HS-5 (cell line): ENCODE results near the gene P2RY11.

Experiments
- DNase-seq: peaks from one replicate; pipeline ENCODE4 v3.0.0-alpha.2; 2012; ENCODE audit warnings: low read depth

P2RY11 gene

GRCh38 chr19:10093295-10094186 is 18.0 kb upstream of the P2RY11 start:
- no peak for DNase-seq

DNA sequence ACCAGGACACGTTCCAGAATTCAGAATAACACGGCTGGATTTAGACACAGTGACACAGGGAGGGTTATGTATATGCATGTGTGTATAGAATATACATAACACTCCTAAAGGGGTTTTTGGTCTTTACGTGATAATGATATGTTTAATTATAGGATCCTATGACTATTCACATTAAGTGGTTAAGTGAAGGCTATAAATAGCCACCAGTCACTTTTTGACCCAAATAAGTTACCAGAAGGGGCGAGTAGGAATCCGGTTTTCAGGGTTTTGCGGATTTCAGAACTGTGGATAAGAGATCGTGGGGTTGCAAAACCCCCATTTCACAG is 15.9 kb upstream of the P2RY11 start:
- DNase-seq = no peak

DNA sequence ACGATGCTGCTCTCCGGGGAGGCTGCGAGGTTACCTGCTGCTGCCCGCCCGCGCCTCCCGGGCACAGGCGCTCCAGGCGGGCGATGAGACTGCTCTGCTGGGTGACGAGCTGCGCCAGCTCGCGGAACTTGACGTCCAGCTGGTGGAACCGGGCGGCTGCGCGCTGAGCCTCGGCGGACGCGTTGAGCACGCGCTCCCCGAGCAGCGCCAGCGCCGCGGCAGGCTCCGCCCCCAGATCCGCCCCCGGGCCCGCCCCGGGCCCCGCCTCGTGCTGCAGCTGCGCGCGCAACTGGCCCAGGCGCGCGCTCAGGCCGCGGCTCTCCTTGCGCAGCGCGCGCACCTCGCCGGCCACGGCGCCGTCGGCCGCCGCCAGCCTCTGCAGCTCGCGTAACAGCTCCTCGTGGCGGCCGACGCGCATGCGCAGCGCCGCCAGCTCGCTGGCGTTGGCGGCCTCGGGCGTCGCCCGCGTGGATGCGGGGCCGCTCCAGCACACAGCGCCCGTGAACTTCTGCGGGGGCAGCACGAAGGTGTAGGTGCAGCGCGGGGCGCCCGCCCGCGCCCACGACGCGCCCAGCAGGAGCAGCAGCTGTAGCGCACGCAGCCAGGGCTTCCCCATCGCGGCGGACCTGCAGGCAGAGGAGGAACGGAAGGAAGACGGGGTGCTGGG is 15.4 kb upstream of the P2RY11 start:
- peak; percentile 68 for DNase-seq

DNA sequence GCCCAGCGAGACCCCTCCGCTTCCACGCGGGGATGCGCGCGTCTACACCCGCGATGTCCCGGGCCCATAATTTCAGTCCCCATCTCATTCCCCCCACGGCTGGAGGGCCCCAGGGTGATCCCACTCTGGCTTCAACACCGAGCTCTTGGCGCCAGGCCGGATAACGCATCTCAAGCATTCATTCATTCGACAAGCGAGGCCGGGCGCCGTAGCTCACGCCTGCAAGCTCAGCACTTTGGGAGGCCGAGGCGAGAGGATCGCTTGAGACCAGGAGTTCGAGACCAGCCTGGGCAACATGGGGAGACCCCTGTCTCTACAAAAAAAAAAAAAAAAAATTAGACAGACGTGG is 14.9 kb upstream of the P2RY11 start:
- no peak for DNase-seq

DNA sequence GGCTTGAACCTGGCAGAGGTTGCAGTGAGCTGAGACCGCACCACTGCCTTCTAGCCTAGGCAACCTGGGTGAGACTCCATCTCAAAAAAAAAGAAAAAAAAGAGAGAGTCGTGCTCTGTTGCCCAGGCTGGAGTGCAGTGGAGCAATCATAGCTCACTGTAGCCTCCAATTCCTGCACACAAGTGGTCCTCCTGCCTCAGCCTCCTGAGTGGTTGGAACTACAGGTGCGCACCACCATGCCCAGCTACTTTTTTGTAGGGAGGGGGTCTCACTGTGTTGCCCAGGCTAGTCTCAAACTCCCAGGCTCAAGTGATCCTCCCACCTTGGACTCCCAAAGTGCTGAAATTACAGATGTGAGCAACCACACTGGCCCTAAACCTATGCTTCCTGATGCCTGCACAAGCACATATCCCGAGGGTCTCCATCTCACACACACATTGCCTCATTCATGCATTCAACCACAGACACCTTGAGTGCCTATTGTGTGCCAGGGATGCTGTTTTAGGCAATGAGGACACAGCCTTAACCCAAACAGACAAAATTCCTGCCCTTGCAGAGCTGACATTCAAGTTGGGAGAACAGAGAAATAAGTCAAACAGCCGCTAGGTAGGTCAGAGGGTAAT is 11.2 kb upstream of the P2RY11 start:
- no peak for DNase-seq

GRCh38 chr19:10102787-10103236 is 8.7 kb upstream of the P2RY11 start:
- DNase-seq = no peak

GRCh38 chr19:10104130-10104513 is 7.4 kb upstream of the P2RY11 start:
- DNase-seq = no peak

- no peak for DNase-seq
Observed at GRCh38 chr19:10104665-10105508, 6.6 kb upstream of the P2RY11 start.

- no peak for DNase-seq
Observed at GRCh38 chr19:10105509-10106099, 5.9 kb upstream of the P2RY11 start.

DNA sequence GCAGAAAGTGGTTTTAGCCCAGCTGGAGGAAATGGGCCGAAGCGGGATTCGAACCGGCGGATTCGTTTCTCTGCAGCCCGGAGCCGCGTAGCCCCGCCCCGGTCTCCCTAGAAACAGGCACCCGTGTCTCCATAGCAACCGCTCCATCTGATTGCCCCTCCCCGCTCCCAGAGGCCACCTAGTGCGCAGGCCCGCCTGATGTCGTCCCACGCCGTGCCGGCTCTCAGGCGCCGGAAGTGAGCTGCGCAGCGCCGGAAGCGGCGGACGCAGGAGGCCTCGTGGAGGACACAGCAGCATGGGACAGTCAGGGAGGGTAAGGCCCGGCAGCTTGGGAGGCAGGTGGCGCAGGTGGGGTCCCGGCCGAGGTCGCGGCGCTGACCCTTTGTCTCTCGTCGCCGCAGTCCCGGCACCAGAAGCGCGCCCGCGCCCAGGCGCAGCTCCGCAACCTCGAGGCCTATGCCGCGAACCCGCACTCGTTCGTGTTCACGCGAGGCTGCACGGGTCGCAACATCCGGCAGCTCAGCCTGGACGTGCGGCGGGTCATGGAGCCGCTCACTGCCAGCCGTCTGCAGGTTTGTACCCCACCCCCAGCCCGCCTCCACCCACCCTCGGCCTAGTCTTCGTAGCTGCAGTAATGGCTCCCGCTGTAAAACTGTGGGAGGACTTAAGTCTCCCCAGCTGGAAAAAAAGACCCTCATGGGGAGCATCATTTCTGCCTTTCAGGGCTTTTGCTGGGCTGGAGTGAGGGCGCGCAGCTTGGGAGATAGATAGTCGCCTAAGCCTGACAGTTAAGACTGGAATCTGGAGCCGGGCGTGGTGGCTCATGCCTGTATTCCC is 5.2 kb upstream of the P2RY11 start, which contains the start of gene PPAN:
PPAN (plus strand) TSS at position 263 of the 837 bp plus-strand sequence; CDS start at position 296, 33 bp downstream.
- peak; percentile 93 for DNase-seq

- no peak for DNase-seq
Observed at GRCh38 chr19:10107254-10107653, 4.2 kb upstream of the P2RY11 start.

GRCh38 chr19:10107817-10108367 is 3.6 kb upstream of the P2RY11 start:
- DNase-seq = no peak

DNA sequence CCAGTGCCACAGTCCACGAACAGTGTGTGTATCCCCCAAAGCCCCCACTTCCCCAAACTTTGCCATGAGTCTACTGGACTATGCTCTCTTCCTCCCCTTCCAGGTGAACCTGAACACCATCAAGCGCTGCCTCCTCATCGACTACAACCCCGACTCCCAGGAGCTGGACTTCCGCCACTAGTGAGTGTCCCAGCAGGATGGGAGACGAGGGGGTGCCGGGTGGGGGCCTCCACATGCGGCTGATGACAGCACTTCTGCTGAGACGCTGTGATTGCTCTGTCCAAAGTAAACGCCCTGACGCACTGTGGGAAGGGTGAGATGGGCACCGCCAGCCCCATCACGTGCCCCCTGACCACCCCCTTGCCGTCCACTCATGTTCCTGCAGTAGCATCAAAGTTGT is 2.0 kb upstream of the P2RY11 start:
- no peak for DNase-seq

- no peak for DNase-seq
Observed at GRCh38 chr19:10110076-10110971, 1.2 kb upstream of the P2RY11 start.

GRCh38 chr19:10110972-10111317 is 548 bp upstream of the P2RY11 start:
- DNase-seq = no peak

- no peak for DNase-seq
Observed at GRCh38 chr19:10112037-10112761, 706 bp downstream of the P2RY11 start.

DNA sequence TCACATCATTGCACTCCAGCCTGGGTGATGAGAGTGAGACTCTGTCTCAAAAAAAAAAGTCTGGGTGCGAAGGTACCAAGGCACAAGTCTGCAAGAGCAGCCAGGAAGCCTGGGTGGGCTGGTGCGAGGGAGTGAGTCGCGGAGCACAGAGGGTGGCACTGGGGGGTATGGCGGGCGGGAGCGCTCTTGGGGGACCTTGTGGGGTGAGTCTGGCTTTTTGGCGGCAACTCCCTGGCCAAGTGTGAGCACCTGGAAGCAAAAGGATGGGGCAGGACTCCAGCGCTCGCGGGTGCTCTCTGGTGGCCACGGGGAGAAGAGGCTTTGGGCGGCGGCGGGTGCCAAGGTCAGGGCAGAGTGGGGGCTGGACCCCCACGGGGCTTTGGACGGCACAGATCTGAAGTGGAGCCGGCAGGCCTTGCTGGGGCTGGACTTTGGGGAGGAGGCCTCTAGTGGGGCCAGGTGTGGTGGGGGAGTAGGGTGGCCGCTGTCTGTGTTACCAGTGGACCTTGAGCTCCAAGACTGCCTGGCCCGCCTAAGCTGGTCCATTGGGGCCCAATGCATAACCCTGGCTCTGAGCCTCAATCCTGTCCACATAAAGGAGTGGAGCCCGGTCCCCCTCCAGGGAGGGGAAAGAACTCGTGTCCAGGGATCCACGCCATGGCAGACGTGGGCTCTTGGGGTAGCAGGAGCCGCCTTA is 1.6 kb downstream of the P2RY11 start:
- no peak for DNase-seq

- no peak for DNase-seq
Observed at GRCh38 chr19:10113592-10113963, 2.1 kb downstream of the P2RY11 start.
